Measurements from ENCODE around the gene TMEM242. TPM values are rescaled to one million over a fixed set of nuclear protein-coding genes. Genes with fewer than 3 reads are reported as not detected.

The TMEM242 gene
- total and polyA plus RNA-seq, 10 of the 15 experiments (the other 5 are each of a cell fraction or from before 2014, with no cell fraction given) = 2.8 to 9.8 (median 5.5) TPM

GRCh38 chr6:157245436-157245835 is 77.9 kb downstream of the TMEM242 start (continued):
- TF ChIP-seq ZBTB40 (IDR thresholded peaks at IDR 0.05; ENCODE audit: borderline replicate concordance) (no peak), PAX8 (IDR thresholded peaks at IDR 0.05) (no peak)

DNA sequence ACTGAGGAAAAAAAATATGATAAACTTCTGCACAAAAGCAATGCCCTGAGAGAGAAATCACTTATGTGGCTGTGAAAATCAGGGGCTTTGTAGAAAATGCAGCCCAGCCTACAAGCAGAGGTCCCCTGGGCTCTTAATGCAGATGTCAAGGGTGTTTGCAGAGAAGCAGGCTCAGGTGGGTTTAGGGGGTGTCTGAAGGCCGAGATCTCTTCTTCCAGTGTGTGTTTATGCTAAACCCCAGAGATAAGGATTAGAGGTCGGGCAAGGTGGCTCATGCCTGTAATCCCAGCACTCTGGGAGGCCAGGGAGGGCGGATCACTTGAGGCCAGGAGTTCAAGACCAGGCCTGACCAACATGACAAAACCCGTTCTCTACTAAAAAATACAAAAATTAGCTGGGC is 78.5 kb downstream of the TMEM242 start:
- ChIA-PET POLR2A (no interaction called here), RAD21 (ENCODE audit: unreplicated experiment) (no interaction called here), SMC1A (ENCODE audit: uncharacterized antibody, unreplicated experiment) (no interaction called here), CTCF (interaction anchor here (0.6 to 1.1 kb wide), 2 partner anchors 13 to 30 kb away, joined by 3 read pairs; no protein-coding TSS in a partner anchor)
- Histone ChIP-seq H4K20me1 (ENCODE audit: control insufficient read depth, insufficient read depth) (no peaks in the 10 kb centered on the region), H3K4me1 (ENCODE audit: control insufficient read depth, insufficient read depth, low read length) (no peaks in the 10 kb centered on the region), H3K36me3 (ENCODE audit: control insufficient read depth in 2 of 2, insufficient read depth in 2 of 2, low read length in 1 of 2) (no peaks in the 10 kb centered on the region), H2AFZ (ENCODE audit: control insufficient read depth, low read depth, low read length) (no peak overlapping the region), H3K79me2 (ENCODE audit: control insufficient read depth, insufficient read depth, low read length) (no peaks in the 10 kb centered on the region), H3K4me2 (ENCODE audit: control insufficient read depth, insufficient read depth) (no peak overlapping the region), H3K4me3 (no peak overlapping the region), H3K27ac (ENCODE audit: control insufficient read depth, insufficient read depth) (no peak overlapping the region), H3K9ac (ENCODE audit: control insufficient read depth, insufficient read depth, low read length) (no peak overlapping the region), H3K27me3 (replicated peaks in 1 of 2; ENCODE audit: control insufficient read depth in 2 of 2, insufficient read depth in 2 of 2, low read length in 1 of 2) (peaks cover 0 to 2% of the 10 kb centered on the region in 2 experiments; a peak in 2 of 4 replicates), H3K9me3 (replicated peaks; ENCODE audit: control insufficient read depth, insufficient read depth, low read length) (no peaks in the 10 kb centered on the region; the same call in 1 of the 3 replicates)
- DNase-seq (ENCODE audit: low read depth, low spot score) = no peak
- in situ Hi-C loops (cut with MboI) = no loop called here
- 26% methylated on average over 4 of the region's 4 CpGs for WGBS (ENCODE audit: insufficient coverage, insufficient replicate concordance, low lambda C conversion rate, missing lambda C conversion rate)
- intact Hi-C loops (cut with micrococcal nuclease; ENCODE audit: unreplicated experiment) = no loop called here
- no peak for FAIRE-seq
- BruUV-seq (replicated peaks) = no TSS peak
- no peak for ATAC-seq
- TF ChIP-seq PAX5 (IDR thresholded peaks at IDR 0.05; ENCODE audit: borderline replicate concordance, low read depth, low read length) (no peak), YBX1 (IDR thresholded peaks at IDR 0.05) (no peak), DPF2 (IDR thresholded peaks at IDR 0.05) (no peak), FOXK2 (IDR thresholded peaks at IDR 0.05) (no peak), SMAD1 (IDR thresholded peaks at IDR 0.05; ENCODE audit: low read depth, partially characterized antibody) (no peak), HDAC2 (IDR thresholded peaks at IDR 0.05) (no peak), NFYB (IDR thresholded peaks at IDR 0.05; ENCODE audit: insufficient read depth, low read depth, low read length) (no peak), CBFB (IDR thresholded peaks at IDR 0.05; ENCODE audit: low read depth) (no peak), CREM (IDR thresholded peaks at IDR 0.05; ENCODE audit: low read depth) (no peak), CHD1 (IDR thresholded peaks at IDR 0.05; ENCODE audit: low read depth, low read length) (no peak), BACH1 (IDR thresholded peaks at IDR 0.05; ENCODE audit: borderline replicate concordance) (no peak), FOS (IDR thresholded peaks at IDR 0.05; ENCODE audit: borderline replicate concordance, extremely low read depth, insufficient read length) (no peak)
- TF ChIP-seq, protein P1, sequence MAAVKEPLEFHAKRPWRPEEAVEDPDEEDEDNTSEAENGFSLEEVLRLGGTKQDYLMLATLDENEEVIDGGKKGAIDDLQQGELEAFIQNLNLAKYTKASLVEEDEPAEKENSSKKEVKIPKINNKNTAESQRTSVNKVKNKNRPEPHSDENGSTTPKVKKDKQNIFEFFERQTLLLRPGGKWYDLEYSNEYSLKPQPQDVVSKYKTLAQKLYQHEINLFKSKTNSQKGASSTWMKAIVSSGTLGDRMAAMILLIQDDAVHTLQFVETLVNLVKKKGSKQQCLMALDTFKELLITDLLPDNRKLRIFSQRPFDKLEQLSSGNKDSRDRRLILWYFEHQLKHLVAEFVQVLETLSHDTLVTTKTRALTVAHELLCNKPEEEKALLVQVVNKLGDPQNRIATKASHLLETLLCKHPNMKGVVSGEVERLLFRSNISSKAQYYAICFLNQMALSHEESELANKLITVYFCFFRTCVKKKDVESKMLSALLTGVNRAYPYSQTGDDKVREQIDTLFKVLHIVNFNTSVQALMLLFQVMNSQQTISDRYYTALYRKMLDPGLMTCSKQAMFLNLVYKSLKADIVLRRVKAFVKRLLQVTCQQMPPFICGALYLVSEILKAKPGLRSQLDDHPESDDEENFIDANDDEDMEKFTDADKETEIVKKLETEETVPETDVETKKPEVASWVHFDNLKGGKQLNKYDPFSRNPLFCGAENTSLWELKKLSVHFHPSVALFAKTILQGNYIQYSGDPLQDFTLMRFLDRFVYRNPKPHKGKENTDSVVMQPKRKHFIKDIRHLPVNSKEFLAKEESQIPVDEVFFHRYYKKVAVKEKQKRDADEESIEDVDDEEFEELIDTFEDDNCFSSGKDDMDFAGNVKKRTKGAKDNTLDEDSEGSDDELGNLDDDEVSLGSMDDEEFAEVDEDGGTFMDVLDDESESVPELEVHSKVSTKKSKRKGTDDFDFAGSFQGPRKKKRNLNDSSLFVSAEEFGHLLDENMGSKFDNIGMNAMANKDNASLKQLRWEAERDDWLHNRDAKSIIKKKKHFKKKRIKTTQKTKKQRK (IDR thresholded peaks at IDR 0.05; ENCODE audit: low read depth, low read length) = no peak
